Psoas muscle (tissue), 8 donors: Measurements from ENCODE around the gene MMP12. TPM values are rescaled to one million over a fixed set of nuclear protein-coding genes. Genes with fewer than 3 reads are reported as not detected.

Source experiments
- ATAC-seq, 4 donors: fragments of 200-7000 bp; cut with Tn5 transposase; one replicate each; pipeline ENCODE4 v1.9.1; 2020; ENCODE audit warnings: moderate library complexity in 3 of 4, mild to moderate bottlenecking in 2 of 4
- DNase-seq, 2 donors: peaks; one replicate each; pipeline ENCODE4 v3.0.0-alpha.2; 2020
- H3K27ac ChIP-seq: fragments of 200-600 bp; one replicate; pipeline ENCODE4 v1.8.0; 2022
- H3K27me3 ChIP-seq, 3 donors: fragments of 200-600 bp in 1 of 3; one replicate each; pipeline versions ENCODE4 v1.6.1 to v1.8.0; 2013 to 2022; ENCODE audit warnings: low read length in 2 of 3, mild to moderate bottlenecking in 2 of 3, moderate library complexity in 1 of 3; ENCODE audit not compliant: insufficient read depth in 3 of 3
- H3K36me3 ChIP-seq, 2 donors: fragments of 200-600 bp in 1 of 2; one replicate each; pipeline versions ENCODE4 v1.6.1 to v1.8.0; 2013 to 2022; ENCODE audit warnings: low read depth in 1 of 2, mild to moderate bottlenecking in 1 of 2, moderate library complexity in 1 of 2; ENCODE audit not compliant: insufficient read depth in 1 of 2
- H3K4me1 ChIP-seq: fragments of 200-600 bp; one replicate; pipeline ENCODE4 v1.8.0; 2022
- H3K4me3 ChIP-seq: fragments of 200-600 bp; one replicate; pipeline ENCODE4 v1.8.0; 2022; ENCODE audit warnings: mild to moderate bottlenecking
- H3K9me3 ChIP-seq: fragments of 200-600 bp; one replicate; pipeline ENCODE4 v1.8.0; 2022
- CTCF ChIP-seq: fragments of 200-600 bp; IDR thresholded peaks from one replicate; pipeline ENCODE4 v1.8.0; 2022; ENCODE audit warnings: antibody characterized with exemption
- WGBS, 3 donors: extraction: QIAGEN DNeasy Blood & Tissue Kit; methylation state at CpG; one replicate each; pipeline versions ENCODE4 v1.1.6 to v1.1.7; 2013; 5-methylcytosine and 5-hydroxymethylcytosine counted together
- intact Hi-C, 2 donors: fragments of 100-400 bp; cut with DNase I; formaldehyde crosslinking; loops; one replicate each; pipeline versions ENCODE4 v1.11.0 to v1.14.2; 2022
- polyA plus RNA-seq, 3 donors: library from polyadenylated mRNA; stranded (reverse); fragments of 200-250 nt; gene quantifications; one replicate each; pipeline ENCODE4 v1.2.3, GENCODE V29; 2013
- total RNA-seq, 4 donors: library from RNA; stranded (reverse); fragmentation: NEBNext Ultra II Directional in 2 of 4; extraction: Animal tissue kit (Norgen Biotek cat#: 25700) in 2 of 4; gene quantifications; one replicate each; pipeline versions ENCODE4 v1.2.1 to v1.2.4, GENCODE V29; 2021 to 2023
- donor health status: healthy with polysubstance abuse.
- donor health status: DM: no; HTN: no; CAD: no; lungs with moderate emphysema.
- donor health status: Bipolar disorder and iron deficiency.
- donor health status: healthy.
- donor health status: DM: yes; HTN: yes; CAD: no.
- donor health status: DM: no; HTN: no; CAD: no.
- donor health status: DM: no; HTN: no; CAD: no.
- donor health status: DM: yes; HTN: yes; CAD: no.

Gene MMP12
- total and polyA plus RNA-seq, 7 donors, result not detected

GRCh38 chr11:102831128-102831488 lies 43.7 kb downstream of the MMP12 start:
- no peaks in the 10 kb centered on the region for H3K9me3 ChIP-seq
- no peak for TF ChIP-seq CTCF
- ATAC-seq (no peak), DNase-seq (no peak)
- intact Hi-C loops, result no loop called here
- H3K27me3 ChIP-seq, result no peaks in the 10 kb centered on the region
- 63 to 70% (median 64%) methylated on average over 2 of the region's 2 CpGs for WGBS, 3 donors
- H3K4me3 ChIP-seq, result no peak overlapping the region
- no peaks in the 10 kb centered on the region for H3K36me3 ChIP-seq
- H3K27ac ChIP-seq, result no peak overlapping the region
- H3K4me1 ChIP-seq, result no peaks in the 10 kb centered on the region

GRCh38 chr11:102830001-102830727 lies 44.6 kb downstream of the MMP12 start:
- no peak for DNase-seq
- no peak for TF ChIP-seq CTCF
- Histone ChIP-seq H3K4me1 (no peaks in the 10 kb centered on the region), H3K27ac (no peak overlapping the region), H3K9me3 (no peaks in the 10 kb centered on the region), H3K36me3 (no peaks in the 10 kb centered on the region), H3K27me3 (no peaks in the 10 kb centered on the region), H3K4me3 (no peak overlapping the region)
- no peak for ATAC-seq
- intact Hi-C loops, result no loop called here
- WGBS, 3 donors, result 57 to 71% (median 62%) methylated on average over 5 of the region's 5 CpGs

- Histone ChIP-seq H3K27ac (no peak overlapping the region), H3K36me3 (no peaks in the 10 kb centered on the region), H3K4me3 (no peak overlapping the region), H3K9me3 (no peaks in the 10 kb centered on the region), H3K4me1 (no peaks in the 10 kb centered on the region), H3K27me3 (no peaks in the 10 kb centered on the region)
- DNase-seq (no peak), ATAC-seq (no peak)
- intact Hi-C loops, result no loop called here
- TF ChIP-seq CTCF, result no peak
- WGBS, 3 donors, result 50 to 58% (median 58%) methylated on average over 6 of the region's 6 CpGs
These were observed 45.3 kb downstream of the MMP12 start for GRCh38 chr11:102829316-102830000.

GRCh38 chr11:102824556-102824955 lies 50.2 kb downstream of the MMP12 start:
- Histone ChIP-seq H3K27ac (no peak overlapping the region), H3K27me3 (no peaks in the 10 kb centered on the region), H3K4me1 (no peaks in the 10 kb centered on the region), H3K9me3 (no peaks in the 10 kb centered on the region), H3K4me3 (no peak overlapping the region), H3K36me3 (no peaks in the 10 kb centered on the region)
- ATAC-seq (no peak), DNase-seq (no peak)
- TF ChIP-seq CTCF, result no peak
- WGBS, 3 donors, result 89 to 97% (median 95%) methylated on average over 1 of the region's 1 CpG
- intact Hi-C loops, result no loop called here
